OCI-LY7 (cell line): Measurements from ENCODE around the gene ALKBH4. TPM values are rescaled to one million over a fixed set of nuclear protein-coding genes. Genes with fewer than 3 reads are reported as not detected.

Experiments
- BruUV-seq: library from RNA; stranded (reverse); fragments of 400-500 nt; replicated peaks from 2 replicates; lab custom pipeline; 2021; lab: Mats Ljungman, UMichigan
- CTCF ChIA-PET: fragments of 300-600 bp; sonication (Branson Sonifier 250); formaldehyde crosslinking; loops from one replicate; lab custom pipeline; 2022; ENCODE audit warnings: antibody characterized with exemption; ENCODE audit not compliant: unreplicated experiment; lab: Charles Lee
- POLR2A ChIA-PET: fragments of 300-600 bp; sonication (Branson Sonifier 250); formaldehyde crosslinking; loops from one replicate; lab custom pipeline; 2022; ENCODE audit warnings: antibody characterized with exemption; lab: Charles Lee
- DNase-seq: peaks from one replicate; pipeline ENCODE4 v3.0.0-alpha.2; 2015; ENCODE audit warnings: low spot score
- H2AFZ ChIP-seq: fragments of 200-600 bp; sonication (generic), shearing (Covaris generic); 2 replicates; pipeline ENCODE4 v1.6.1; 2014; ENCODE audit warnings: mild to moderate bottlenecking, antibody characterized with exemption, low read length, moderate library complexity
- H3K27ac ChIP-seq: fragments of 200-600 bp; sonication (generic); 2 replicates; pipeline ENCODE4 v1.5.1; 2014; ENCODE audit warnings: mixed run types, low read depth, mild to moderate bottlenecking, moderate library complexity, low read length, inconsistent platforms; ENCODE audit not compliant: poor library complexity, severe bottlenecking
- H3K36me3 ChIP-seq: fragments of 200-600 bp; sonication (generic); 2 replicates; pipeline ENCODE4 v1.6.1; 2014; ENCODE audit warnings: mild to moderate bottlenecking, antibody characterized with exemption, low read length, moderate library complexity, mixed read lengths; ENCODE audit not compliant: insufficient read depth
- H3K4me1 ChIP-seq: fragments of 200-600 bp; sonication (generic); 2 replicates; pipeline ENCODE4 v1.5.1; 2014; ENCODE audit warnings: mild to moderate bottlenecking, low read length; ENCODE audit not compliant: insufficient read depth, poor library complexity, severe bottlenecking
- H3K4me2 ChIP-seq: fragments of 200-600 bp; sonication (generic); 2 replicates; pipeline ENCODE4 v1.6.1; 2014; ENCODE audit warnings: mild to moderate bottlenecking, low read length
- H3K4me3 ChIP-seq: fragments of 200-600 bp; sonication (generic); 2 replicates; pipeline ENCODE4 v1.5.1; 2014; ENCODE audit warnings: mild to moderate bottlenecking, low read depth, low read length; ENCODE audit not compliant: poor library complexity, severe bottlenecking
- H3K79me2 ChIP-seq: fragments of 200-600 bp; sonication (generic); 2 replicates; pipeline ENCODE4 v1.6.1; 2016; ENCODE audit warnings: low read depth, mild to moderate bottlenecking, low read length, moderate library complexity, mixed read lengths; ENCODE audit not compliant: insufficient read depth
- H3K9me2 ChIP-seq: fragments of 200-600 bp; sonication (generic); 2 replicates; pipeline ENCODE4 v1.6.1; 2016; ENCODE audit warnings: mild to moderate bottlenecking, low read length, mixed read lengths; ENCODE audit not compliant: insufficient read depth
- H3K9me3 ChIP-seq: fragments of 200-600 bp; sonication (generic); 2 replicates; pipeline ENCODE4 v1.6.1; 2014; ENCODE audit warnings: mild to moderate bottlenecking, mixed run types, low read length, mixed read lengths
- H4K20me1 ChIP-seq: fragments of 200-600 bp; sonication (generic); 2 replicates; pipeline ENCODE4 v1.6.1; 2014; ENCODE audit warnings: mild to moderate bottlenecking, antibody characterized with exemption, low read length, moderate library complexity, mixed read lengths; ENCODE audit not compliant: insufficient read depth
- EZH2phosphoT487 ChIP-seq: fragments of 200-600 bp; sonication (generic); IDR thresholded peaks from 2 replicates; pipeline ENCODE4 v1.6.1; 2018; ENCODE audit warnings: low read depth, borderline replicate concordance, mild to moderate bottlenecking, mixed run types, antibody characterized with exemption, low read length, moderate library complexity, mixed read lengths
- intact Hi-C: fragments of 100-400 bp; cut with micrococcal nuclease; formaldehyde crosslinking; loops from one replicate; pipeline ENCODE4 v1.10.0; 2022; ENCODE audit not compliant: unreplicated experiment
- total RNA-seq, 2 experiments: library from RNA; depleted of rRNA in 1 of 2; stranded (reverse); fragments of >200 nt in 1 of 2; shearing (Covaris generic) in 1 of 2; gene quantifications; 2 replicates each; pipeline ENCODE4 v1.2.3, GENCODE V29; 2014 to 2022
- TF ChIP-seq, protein P1 (sequence below): fragments of 200-600 bp; sonication (generic); conservative IDR thresholded peaks from 2 replicates; pipeline ENCODE4 v1.5.1; 2014; ENCODE audit warnings: mild to moderate bottlenecking, antibody characterized with exemption, low read length, moderate library complexity, mixed read lengths

The ALKBH4 gene
- total RNA-seq, 2 experiments from 2014 or later, result 13.3 to 17.5 TPM

GRCh38 chr7:102451371-102452054 is 13.2 kb downstream of the ALKBH4 start:
- no peaks in the 10 kb centered on the region for H4K20me1 ChIP-seq
- TF ChIP-seq EZH2phosphoT487, result no peak
- no peak overlapping the region for H3K4me3 ChIP-seq
- no peaks in the 10 kb centered on the region for H3K9me3 ChIP-seq
- intact Hi-C loops, result loop anchor here (2.0 kb wide), 1 partner anchor 173 kb away; no protein-coding TSS in a partner anchor
- POLR2A ChIA-PET, result interaction anchor here (0.6 to 1.6 kb wide), 4 partner anchors 15 to 41 kb away, joined by 3 to 6 read pairs (median 6); no protein-coding TSS in a partner anchor
- CTCF ChIA-PET, result interaction anchor here (0.8 to 1.5 kb wide), 2 partner anchors 47 kb away, joined by 4 to 11 read pairs; no protein-coding TSS in a partner anchor
- H3K4me2 ChIP-seq, result peak overlapping the region; percentile 44
- BruUV-seq, result no TSS peak
- peaks cover 54% of the 10 kb centered on the region for H3K36me3 ChIP-seq
- no peak overlapping the region for H2AFZ ChIP-seq
- H3K27ac ChIP-seq, result peak overlapping the region; percentile 64
- peaks cover 13% of the 10 kb centered on the region; the same call in 1 of the 2 replicates for H3K79me2 ChIP-seq
- H3K4me1 ChIP-seq, result peaks cover 34% of the 10 kb centered on the region
- peak; percentile 63 for DNase-seq
- no peaks in the 10 kb centered on the region for H3K9me2 ChIP-seq

- POLR2A ChIA-PET, result interaction anchor here (0.8 to 1.7 kb wide), 7 partner anchors 9 to 54 kb away, joined by 3 to 5 read pairs (median 4); no protein-coding TSS in a partner anchor
- Histone ChIP-seq H3K36me3 (peaks cover 59% of the 10 kb centered on the region), H4K20me1 (no peaks in the 10 kb centered on the region), H3K9me2 (no peaks in the 10 kb centered on the region), H3K27ac (peak overlapping the region; percentile 64), H3K4me1 (peaks cover 47% of the 10 kb centered on the region), H3K4me2 (peak overlapping the region; percentile 44), H2AFZ (no peak overlapping the region), H3K79me2 (peaks cover 15% of the 10 kb centered on the region; the same call in 1 of the 2 replicates), H3K4me3 (no peak overlapping the region), H3K9me3 (no peaks in the 10 kb centered on the region)
- intact Hi-C loops, result loop anchor here (1.0 to 2.0 kb wide), 3 partner anchors 38 to 171 kb away; no protein-coding TSS in a partner anchor
- CTCF ChIA-PET, result interaction anchor here (0.8 to 1.5 kb wide), 4 partner anchors 16 to 45 kb away, joined by 3 to 11 read pairs (median 6); no protein-coding TSS in a partner anchor
- BruUV-seq, result no TSS peak
- no peak for TF ChIP-seq EZH2phosphoT487
- TF ChIP-seq, protein P1, sequence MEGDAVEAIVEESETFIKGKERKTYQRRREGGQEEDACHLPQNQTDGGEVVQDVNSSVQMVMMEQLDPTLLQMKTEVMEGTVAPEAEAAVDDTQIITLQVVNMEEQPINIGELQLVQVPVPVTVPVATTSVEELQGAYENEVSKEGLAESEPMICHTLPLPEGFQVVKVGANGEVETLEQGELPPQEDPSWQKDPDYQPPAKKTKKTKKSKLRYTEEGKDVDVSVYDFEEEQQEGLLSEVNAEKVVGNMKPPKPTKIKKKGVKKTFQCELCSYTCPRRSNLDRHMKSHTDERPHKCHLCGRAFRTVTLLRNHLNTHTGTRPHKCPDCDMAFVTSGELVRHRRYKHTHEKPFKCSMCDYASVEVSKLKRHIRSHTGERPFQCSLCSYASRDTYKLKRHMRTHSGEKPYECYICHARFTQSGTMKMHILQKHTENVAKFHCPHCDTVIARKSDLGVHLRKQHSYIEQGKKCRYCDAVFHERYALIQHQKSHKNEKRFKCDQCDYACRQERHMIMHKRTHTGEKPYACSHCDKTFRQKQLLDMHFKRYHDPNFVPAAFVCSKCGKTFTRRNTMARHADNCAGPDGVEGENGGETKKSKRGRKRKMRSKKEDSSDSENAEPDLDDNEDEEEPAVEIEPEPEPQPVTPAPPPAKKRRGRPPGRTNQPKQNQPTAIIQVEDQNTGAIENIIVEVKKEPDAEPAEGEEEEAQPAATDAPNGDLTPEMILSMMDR, result peak; percentile 81
- DNase-seq, result peak; percentile 74
Observed at GRCh38 chr7:102450242-102450641, 14.4 kb downstream of the ALKBH4 start.

- peaks cover 15% of the 10 kb centered on the region; the same call in 1 of the 2 replicates for H3K79me2 ChIP-seq
- peaks cover 61% of the 10 kb centered on the region for H3K36me3 ChIP-seq
- H4K20me1 ChIP-seq, result no peaks in the 10 kb centered on the region
- CTCF ChIA-PET, result interaction anchor here (0.8 to 1.5 kb wide), 2 partner anchors 14 to 36 kb away, joined by 3 to 7 read pairs; no protein-coding TSS in a partner anchor
- TF ChIP-seq EZH2phosphoT487, result no peak
- TF ChIP-seq, protein P1, result no peak
- no peak overlapping the region for H2AFZ ChIP-seq
- no peak overlapping the region for H3K4me3 ChIP-seq
- intact Hi-C loops, result loop anchor here (10.0 kb wide), 1 partner anchor 644 kb away; no protein-coding TSS in a partner anchor
- peaks cover 58% of the 10 kb centered on the region for H3K4me1 ChIP-seq
- H3K4me2 ChIP-seq, result no peak overlapping the region
- DNase-seq, result no peak
- POLR2A ChIA-PET, result interaction anchor here (0.6 to 9.7 kb wide), 8 partner anchors 8 to 52 kb away, joined by 3 to 66 read pairs (median 4); partner anchors contain the start of gene ORAI2
- no TSS peak for BruUV-seq
- no peaks in the 10 kb centered on the region for H3K9me2 ChIP-seq
- no peak overlapping the region for H3K27ac ChIP-seq
- no peaks in the 10 kb centered on the region for H3K9me3 ChIP-seq
Observed at GRCh38 chr7:102449136-102449535, 15.5 kb downstream of the ALKBH4 start.
